ENCODE measurements around the gene ABAT.

Gene ABAT

GRCh38 chr16:8674413-8675022, at the start of gene ABAT:
TSS of gene ABAT (plus strand) at chr16:8674617. CDS start at chr16:8735740, 61,123 bp downstream.
- peak; percentile 28 for DNase-seq

- no peak for DNase-seq
Measured at GRCh38 chr16:8625491-8626087, 48.8 kb upstream of the ABAT start.

DNA sequence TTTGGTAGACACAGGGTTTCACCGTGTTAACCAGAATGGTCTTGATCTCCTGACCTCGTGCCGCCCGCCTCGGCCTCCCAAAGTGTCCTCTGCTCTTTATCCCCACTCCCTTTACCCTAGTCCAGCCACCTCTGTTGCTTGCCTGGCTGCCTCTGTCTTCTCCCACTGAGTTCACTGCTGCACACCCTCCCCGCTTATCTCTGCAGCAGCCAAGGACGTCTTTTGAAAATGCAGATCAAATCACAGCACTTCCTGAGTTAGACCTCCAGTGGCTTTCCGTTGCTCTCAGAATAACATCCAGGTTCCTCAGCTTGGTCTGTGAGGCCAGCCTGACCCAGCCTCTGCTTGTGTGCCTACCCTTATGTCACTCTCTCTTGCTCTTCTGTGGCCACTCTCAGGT, 47.5 kb upstream of the ABAT start:
- DNase-seq, result no peak

DNA sequence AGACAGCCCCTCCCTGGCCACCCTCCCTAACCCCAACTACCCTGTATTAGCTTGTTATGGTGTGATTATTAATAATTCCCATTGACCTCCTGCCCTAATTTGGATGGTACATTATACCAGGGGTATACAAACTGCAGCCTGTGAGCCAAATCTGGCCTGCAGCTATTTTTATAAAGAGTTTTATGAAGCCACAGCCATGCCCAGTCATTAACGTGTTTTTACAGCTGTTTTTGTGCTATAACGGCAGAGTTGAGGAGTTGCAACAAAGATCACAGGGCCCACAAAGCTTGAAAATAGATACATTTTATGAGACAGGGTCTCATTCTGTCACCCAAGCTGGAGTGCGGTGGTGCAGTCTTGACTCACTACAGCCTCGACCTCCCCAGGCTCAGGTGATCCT, 47.0 kb upstream of the ABAT start:
- no peak for DNase-seq

- no peak for DNase-seq
Measured at GRCh38 chr16:8628981-8629725, 45.3 kb upstream of the ABAT start.

GRCh38 chr16:8630255-8630953, 44.0 kb upstream of the ABAT start:
- DNase-seq, result no peak

DNA sequence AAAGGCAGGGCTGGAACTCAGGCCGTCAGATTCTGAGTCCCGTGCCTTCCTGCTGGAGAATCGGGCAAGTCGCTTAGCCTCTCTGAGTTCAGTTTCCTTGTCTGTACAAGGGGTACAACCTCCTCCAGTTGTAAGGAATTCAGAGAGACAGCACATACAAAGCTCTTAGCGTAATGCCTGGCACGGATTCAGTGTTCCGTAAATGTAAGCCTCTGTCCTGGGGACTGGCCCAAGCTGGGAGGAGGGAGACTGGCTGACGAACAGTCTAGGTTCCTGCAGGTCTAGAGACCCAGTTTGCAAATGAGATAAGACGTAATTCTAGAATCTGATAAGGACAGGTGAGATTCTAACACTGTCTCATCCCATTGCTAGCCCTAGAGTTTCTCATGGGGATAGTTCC, 43.0 kb upstream of the ABAT start:
- no peak for DNase-seq

- no peak for DNase-seq
Measured at GRCh38 chr16:8631818-8632465, 42.5 kb upstream of the ABAT start.

DNA sequence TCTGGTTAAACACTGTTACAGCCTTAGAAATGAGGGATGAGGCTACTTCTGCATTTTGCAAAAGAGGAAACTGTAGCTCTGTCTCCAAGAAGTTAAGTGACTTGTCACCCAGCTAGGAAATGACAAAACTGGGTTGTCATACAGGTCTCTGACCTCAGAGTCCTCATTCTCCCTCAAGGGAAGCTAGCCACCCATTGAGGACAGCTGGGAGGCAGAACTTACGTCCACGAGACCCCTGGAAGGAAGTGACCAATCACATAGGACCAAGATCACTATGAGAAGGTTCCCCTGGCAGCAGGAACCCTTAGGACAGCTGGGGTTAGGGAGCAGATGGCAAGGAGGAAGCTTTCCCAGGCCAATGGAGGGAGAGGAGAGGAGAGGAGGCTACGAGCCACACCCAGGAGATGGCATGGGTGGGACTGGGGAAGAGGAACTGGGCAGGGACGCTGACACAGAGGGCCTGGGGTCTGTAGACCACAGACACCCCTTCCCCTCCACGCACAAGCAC, 41.7 kb upstream of the ABAT start:
- DNase-seq, result no peak

- DNase-seq, result no peak
Measured at GRCh38 chr16:8634991-8635736, 39.3 kb upstream of the ABAT start.

- no peak for DNase-seq
Measured at GRCh38 chr16:8639694-8640093, 34.7 kb upstream of the ABAT start.

GRCh38 chr16:8641671-8642070, 32.7 kb upstream of the ABAT start:
- no peak for DNase-seq

DNA sequence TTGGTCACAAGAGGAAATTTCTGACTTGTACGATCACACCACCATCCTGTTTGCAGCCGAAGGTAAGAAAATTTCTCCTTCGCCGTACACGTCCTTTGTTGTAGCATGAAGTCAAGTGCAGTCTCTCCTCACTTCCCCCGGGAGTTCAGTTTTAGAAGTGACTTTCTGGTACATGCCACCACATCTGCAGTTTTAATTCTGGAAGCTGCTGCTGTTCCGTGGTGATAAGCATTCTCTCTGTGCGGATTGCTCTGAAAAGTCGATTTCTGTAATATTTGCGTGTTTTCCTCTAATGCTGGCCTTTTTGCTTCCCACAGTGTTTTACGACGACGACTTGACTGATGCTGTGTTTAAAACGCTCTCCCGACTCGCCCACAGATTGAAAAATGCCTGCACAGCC, 32.3 kb upstream of the ABAT start:
- DNase-seq, result no peak

DNA sequence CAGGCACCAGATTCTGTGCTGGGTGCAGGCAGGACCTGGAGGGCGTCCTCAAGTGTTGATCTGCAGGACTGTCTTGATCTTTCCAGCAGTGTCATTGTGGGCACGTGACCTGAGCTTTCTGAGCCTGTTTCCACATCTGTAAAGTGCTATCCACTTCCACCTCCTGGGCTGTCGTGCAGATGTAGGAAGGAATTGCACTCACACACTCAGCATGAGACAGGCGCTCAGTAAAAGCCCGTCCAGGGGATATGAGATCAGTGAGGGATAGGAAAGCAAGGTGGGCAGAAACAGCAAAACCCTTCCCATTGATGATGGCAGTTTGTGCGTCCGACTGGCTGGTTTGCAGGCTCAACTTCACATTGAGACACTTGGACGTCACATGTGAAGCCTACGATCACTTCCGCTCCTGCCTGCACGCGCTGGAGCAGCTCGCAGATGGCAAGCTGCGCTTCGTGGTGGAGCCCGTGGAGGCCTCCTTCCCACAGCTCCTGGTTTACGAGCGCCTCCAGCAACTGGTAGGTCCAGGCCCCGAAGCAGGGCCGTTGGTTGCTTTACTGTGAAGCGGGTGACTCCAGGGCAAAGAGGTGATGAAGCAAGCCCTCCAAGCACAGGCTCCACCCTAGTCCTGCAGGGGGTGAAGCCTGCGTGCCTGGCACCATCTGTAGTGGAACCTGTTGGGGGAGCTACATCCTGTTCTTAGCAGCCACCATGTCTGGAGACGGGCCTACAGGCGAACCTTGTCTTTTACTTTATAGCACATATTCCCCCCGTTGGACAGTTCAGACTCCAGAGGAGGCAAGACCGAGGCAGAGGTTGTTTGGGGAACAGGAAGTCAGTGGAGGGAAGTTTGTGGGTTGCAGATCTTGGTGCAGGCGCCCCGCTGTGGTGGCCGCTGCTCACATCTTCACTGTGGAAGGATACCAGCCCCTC, 29.9 kb upstream of the ABAT start:
- DNase-seq, result no peak

GRCh38 chr16:8645141-8645521, 29.3 kb upstream of the ABAT start:
- no peak for DNase-seq

DNA sequence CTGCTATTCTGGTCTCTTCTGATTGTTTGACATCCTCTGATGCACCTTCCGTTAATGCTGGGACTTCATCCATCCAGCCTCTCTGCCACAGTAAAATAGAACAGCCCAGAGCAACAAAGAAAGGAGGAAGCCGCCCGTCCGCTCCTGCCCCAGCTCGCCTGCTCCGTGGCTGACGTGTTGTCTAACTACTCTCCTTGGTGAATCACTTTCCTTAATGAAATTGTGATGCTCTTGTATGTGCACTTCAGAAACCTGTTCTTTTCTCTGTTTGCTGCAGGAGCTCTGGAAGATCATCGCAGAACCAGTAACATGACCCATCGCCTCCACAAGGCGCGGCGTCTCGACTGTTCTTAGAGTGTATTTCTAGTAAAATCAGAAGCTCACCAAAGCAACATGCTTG, 28.6 kb upstream of the ABAT start:
- no peak for DNase-seq

DNA sequence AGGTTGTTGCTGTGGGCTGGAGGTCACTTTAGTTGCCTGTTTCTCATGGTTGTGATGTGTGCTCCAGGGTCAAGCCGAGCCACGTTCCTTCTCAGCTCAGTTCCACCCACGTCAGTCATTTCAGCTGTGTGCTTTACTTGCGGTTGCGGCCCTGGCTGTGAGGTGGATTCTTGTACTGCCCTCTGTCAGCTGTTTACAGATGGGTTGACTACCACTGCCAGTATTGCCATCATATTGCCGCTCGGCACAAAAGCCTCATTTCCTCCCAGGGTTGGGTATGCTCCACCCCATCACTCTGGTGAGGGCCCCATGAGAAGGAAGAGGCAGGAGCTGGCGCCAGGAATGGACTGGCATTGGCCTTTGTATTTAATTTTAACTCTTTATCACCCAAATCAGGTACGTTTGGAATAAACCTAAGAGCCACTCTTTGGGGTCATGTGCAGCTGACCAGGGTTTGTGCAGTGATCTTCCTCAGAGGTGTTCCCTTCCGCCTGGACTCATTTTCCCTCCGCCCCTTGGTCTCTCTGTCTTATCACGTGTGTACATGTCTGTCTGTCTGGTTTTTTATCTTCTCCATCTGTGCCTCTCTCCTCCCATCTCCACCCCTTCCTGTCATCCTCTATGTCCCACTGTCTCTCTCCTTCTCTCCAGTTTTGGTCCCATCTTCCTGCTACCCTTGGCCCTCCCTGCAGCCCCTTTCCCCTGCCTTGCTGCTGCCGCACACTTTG, 27.9 kb upstream of the ABAT start:
- DNase-seq, result no peak

DNA sequence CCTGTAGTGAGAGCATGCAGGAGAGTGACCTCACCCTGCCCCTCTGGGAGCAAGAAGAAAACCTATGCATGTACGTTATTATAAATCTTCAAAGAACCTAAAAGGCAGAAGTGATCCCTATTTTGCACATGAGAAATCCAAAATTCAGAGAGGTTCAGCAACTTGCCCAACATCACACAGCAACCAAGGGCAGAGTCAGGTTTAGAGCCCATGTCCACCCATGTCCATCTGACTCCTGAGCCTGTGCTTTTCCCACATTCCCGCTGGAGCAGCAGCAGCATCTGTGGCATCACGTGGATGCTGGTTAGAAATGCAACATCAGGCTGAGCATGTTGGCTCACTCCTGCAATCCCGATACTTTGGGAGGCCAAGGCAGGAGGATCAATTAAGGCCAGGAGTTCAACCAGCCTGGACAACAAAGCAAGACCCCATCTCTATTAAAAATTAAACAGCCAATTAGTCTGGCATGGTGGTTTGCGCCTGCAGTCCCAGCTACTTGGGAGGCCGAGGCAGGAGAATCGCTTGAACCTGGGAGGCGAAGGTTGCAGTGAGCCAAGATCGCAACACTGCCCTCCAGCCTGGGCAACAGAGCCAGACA, 26.6 kb upstream of the ABAT start:
- no peak for DNase-seq

DNA sequence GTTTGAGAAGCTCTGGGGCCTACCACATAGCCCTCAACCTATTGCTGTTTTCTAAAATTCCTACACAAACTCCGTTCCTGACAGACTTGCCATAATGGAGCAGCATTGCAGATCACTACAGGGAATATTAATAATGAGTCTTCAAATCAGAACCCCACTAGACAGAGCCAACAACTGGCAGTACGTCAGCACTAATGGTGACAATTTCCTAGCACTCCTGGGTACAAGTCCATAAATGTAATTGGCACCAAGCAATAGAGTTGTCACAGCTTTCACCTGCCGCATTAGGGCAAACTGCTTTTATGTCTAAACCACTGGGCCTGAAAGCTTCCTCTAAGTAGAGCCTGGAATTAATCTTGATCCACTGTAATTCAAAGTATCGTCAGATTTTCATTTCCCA, 25.5 kb upstream of the ABAT start:
- no peak for DNase-seq

Measured in NCI-H446 treated with DMSO at 0.1 percent for 48 hours (cell line).